Breast epithelium (tissue), 3 donors: ENCODE measurements around the gene DYNC1LI2.

Source experiments
- CTCF ChIP-seq, 3 donors: fragments of 450-650 bp; IDR thresholded peaks; one replicate each; pipeline ENCODE4 v1.5.1; 2016 to 2017; ENCODE audit warnings: antibody characterized with exemption in 3 of 3, mild to moderate bottlenecking in 3 of 3, moderate library complexity in 3 of 3
- POLR2A ChIP-seq: fragments of 450-650 bp; IDR thresholded peaks from one replicate; pipeline ENCODE4 v1.6.1; 2016; ENCODE audit warnings: antibody characterized with exemption, mild to moderate bottlenecking, moderate library complexity

DNA sequence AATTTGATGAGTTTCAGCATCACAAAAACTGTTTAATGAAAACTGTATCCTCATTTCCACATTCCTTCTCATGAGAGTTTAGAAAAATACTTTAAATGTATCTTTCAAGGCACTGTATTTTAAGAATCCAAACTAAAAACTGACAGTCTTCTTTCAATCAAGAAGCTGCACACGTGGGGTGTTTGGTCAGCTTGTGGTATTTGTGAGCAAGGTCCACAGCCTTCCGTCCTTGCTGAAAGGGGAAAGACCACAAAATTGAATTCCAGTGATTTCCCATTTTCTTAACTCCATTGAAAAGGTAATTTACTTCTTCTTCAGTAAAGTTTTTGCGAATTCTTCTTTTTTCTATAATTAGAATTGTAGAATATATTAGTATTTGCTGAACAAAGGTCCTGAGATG lies 3.4 kb upstream of the DYNC1LI2 start:
- no peak for TF ChIP-seq CTCF (IDR thresholded peaks at IDR 0.05)
- no peak for TF ChIP-seq POLR2A
